Thyroid gland (tissue), 4 donors: ENCODE results near the gene RALB.
"Not testable (repeated sequence)": the region's sequence is repeated elsewhere in the genome, so short reads cannot be mapped to it uniquely, and the experiment has no call there.

Experiments
- POLR2A ChIP-seq, 2 donors: fragments of 450-650 bp; IDR thresholded peaks; one replicate each; pipeline ENCODE4 v1.6.1; 2017; ENCODE audit warnings: antibody characterized with exemption in 2 of 2, mild to moderate bottlenecking in 2 of 2, moderate library complexity in 1 of 2
- TF ChIP-seq, protein P1 (sequence below), 6 experiments: fragments of 200-600 bp in 3 of 6; fragments of 450-650 bp in 3 of 6; sonication (generic) in 3 of 6; IDR thresholded peaks; one replicate each; pipeline ENCODE4 v1.5.1; 2016 to 2019; ENCODE audit warnings: antibody characterized with exemption in 6 of 6, mild to moderate bottlenecking in 2 of 6, inconsistent platforms in 1 of 6, moderate library complexity in 1 of 6

DNA sequence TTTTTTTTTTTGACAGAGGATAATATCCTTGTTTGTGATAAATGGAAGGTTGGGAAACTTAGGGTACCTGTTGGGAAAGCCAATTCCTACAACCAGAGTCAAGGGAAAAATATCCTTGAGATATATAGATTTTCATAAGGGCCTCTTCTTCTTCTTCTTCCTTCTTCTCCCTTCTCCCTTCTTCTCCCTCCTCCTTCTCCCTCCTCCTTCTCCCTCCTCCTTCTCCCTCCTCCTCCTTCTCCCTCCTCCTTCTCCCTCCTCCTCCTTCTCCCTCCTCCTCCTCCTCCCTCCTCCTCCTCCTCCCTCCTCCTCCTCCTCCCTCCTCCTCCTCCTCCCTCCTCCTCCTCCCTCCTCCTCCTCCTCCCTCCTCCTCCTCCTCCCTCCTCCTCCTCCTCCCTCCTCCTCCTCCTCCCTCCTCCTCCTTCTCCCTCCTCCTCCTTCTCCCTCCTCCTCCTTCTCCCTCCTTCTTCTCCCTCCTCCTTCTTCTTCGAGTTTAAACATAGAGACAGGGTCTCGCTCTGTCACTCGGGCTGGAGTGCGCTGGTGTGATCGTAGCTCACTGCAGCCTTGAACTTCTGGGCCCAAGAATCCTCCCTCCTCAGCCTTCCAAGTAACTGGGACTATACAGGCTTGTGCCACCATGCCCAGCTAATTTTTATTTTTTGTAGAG, 68.4 kb downstream of the RALB start:
- TF ChIP-seq, protein P1, sequence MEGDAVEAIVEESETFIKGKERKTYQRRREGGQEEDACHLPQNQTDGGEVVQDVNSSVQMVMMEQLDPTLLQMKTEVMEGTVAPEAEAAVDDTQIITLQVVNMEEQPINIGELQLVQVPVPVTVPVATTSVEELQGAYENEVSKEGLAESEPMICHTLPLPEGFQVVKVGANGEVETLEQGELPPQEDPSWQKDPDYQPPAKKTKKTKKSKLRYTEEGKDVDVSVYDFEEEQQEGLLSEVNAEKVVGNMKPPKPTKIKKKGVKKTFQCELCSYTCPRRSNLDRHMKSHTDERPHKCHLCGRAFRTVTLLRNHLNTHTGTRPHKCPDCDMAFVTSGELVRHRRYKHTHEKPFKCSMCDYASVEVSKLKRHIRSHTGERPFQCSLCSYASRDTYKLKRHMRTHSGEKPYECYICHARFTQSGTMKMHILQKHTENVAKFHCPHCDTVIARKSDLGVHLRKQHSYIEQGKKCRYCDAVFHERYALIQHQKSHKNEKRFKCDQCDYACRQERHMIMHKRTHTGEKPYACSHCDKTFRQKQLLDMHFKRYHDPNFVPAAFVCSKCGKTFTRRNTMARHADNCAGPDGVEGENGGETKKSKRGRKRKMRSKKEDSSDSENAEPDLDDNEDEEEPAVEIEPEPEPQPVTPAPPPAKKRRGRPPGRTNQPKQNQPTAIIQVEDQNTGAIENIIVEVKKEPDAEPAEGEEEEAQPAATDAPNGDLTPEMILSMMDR (IDR thresholded peaks at IDR 0.05), result not testable (repeated sequence)
- TF ChIP-seq POLR2A (IDR thresholded peaks at IDR 0.05), result not testable (repeated sequence)
